ENCODE measurements around the gene OFD1.

OFD1 gene

GRCh38 chrX:13797512-13797911 lies 63.0 kb downstream of the OFD1 start:
- DNase-seq: no peak

- no peak for DNase-seq
Measured at GRCh38 chrX:13798184-13798583, 63.6 kb downstream of the OFD1 start.

GRCh38 chrX:13803116-13803515 lies 68.6 kb downstream of the OFD1 start:
- no peak for DNase-seq

GRCh38 chrX:13805241-13805640 lies 70.7 kb downstream of the OFD1 start:
- no peak for DNase-seq

- no peak for DNase-seq
Measured at GRCh38 chrX:13808293-13808692, 73.7 kb downstream of the OFD1 start.

GRCh38 chrX:13808865-13809264 lies 74.3 kb downstream of the OFD1 start:
- DNase-seq: no peak

GRCh38 chrX:13815664-13816063 lies 81.1 kb downstream of the OFD1 start:
- DNase-seq: peak; percentile 18

GRCh38 chrX:13816176-13816575 lies 81.6 kb downstream of the OFD1 start:
- DNase-seq: no peak

- DNase-seq: peak; percentile 75
Measured at GRCh38 chrX:13816643-13817627, 82.4 kb downstream of the OFD1 start, which contains the start of gene GPM6B. Gene GPM6B (minus strand): TSS chrX:13817093. CDS start chrX:13816904, 189 bp downstream.
